BE2C (cell line): ENCODE results near the gene CACNB4. TPM values are rescaled to one million over a fixed set of nuclear protein-coding genes. Genes with fewer than 3 reads are reported as not detected.
A peak's percentile ranks its signal among the peaks of the same experiment; 100 is the strongest.

Experiments
- DNase-seq: peaks from one replicate; pipeline ENCODE4 v3.0.0-alpha.2; 2020
- H3K27me3 ChIP-seq: fragments of 250-450 bp; sonication (Bioruptor Pico); 2 replicates; pipeline ENCODE4 v1.5.1; 2020; ENCODE audit warnings: mild to moderate bottlenecking
- H3K36me3 ChIP-seq: fragments of 250-450 bp; sonication (Bioruptor Pico); 2 replicates; pipeline ENCODE4 v1.5.1; 2020; ENCODE audit warnings: mild to moderate bottlenecking
- H3K4me1 ChIP-seq: fragments of 250-450 bp; sonication (Bioruptor Pico); 2 replicates; pipeline ENCODE4 v1.5.1; 2020
- H3K4me3 ChIP-seq: 2 replicates; pipeline ENCODE4 v1.5.1; 2011; ENCODE audit warnings: low read depth, low read length
- H3K9me3 ChIP-seq: fragments of 250-450 bp; sonication (Bioruptor Pico); 2 replicates; pipeline ENCODE4 v1.5.1; 2020
- CTCF ChIP-seq: IDR thresholded peaks from 2 replicates; pipeline ENCODE4 v1.5.1; 2012; ENCODE audit warnings: mild to moderate bottlenecking, low read depth, low read length
- polyA plus RNA-seq: library from polyadenylated mRNA; unstranded; fragments of >200 nt; gene quantifications from one replicate; pipeline ENCODE4 v1.2.1, GENCODE V29; 2012; ENCODE audit warnings: low read depth, missing spikeins; ENCODE audit not compliant: insufficient read length, insufficient read depth

Gene CACNB4
- polyA plus RNA-seq = 0.83 TPM

- no peak for DNase-seq
- Histone ChIP-seq H3K36me3 (no peaks in the 10 kb centered on the region), H3K27me3 (peaks cover 47% of the 10 kb centered on the region), H3K4me1 (no peaks in the 10 kb centered on the region), H3K9me3 (no peaks in the 10 kb centered on the region), H3K4me3 (peak within 1 kb of the TSS; percentile 20; the same call in 1 of the 2 replicates)
- no peak for TF ChIP-seq CTCF
These were observed at the start of gene CACNB4 for GRCh38 chr2:152098496-152099366. Gene CACNB4, minus strand, starts transcription at chr2:152099044.

GRCh38 chr2:152134488-152135280 lies 35.8 kb upstream of the CACNB4 start:
- no peak overlapping the region for H3K4me3 ChIP-seq
- no peak for DNase-seq
- H3K27me3 ChIP-seq = no peaks in the 10 kb centered on the region
- no peaks in the 10 kb centered on the region for H3K36me3 ChIP-seq
- TF ChIP-seq CTCF = no peak
- no peaks in the 10 kb centered on the region for H3K4me1 ChIP-seq
- H3K9me3 ChIP-seq = no peaks in the 10 kb centered on the region

- H3K4me3 ChIP-seq = no peak overlapping the region
- no peak for TF ChIP-seq CTCF
- no peaks in the 10 kb centered on the region for H3K4me1 ChIP-seq
- H3K9me3 ChIP-seq = no peaks in the 10 kb centered on the region
- no peaks in the 10 kb centered on the region for H3K27me3 ChIP-seq
- no peaks in the 10 kb centered on the region for H3K36me3 ChIP-seq
- DNase-seq = no peak
These were observed 33.5 kb upstream of the CACNB4 start for GRCh38 chr2:152132306-152132705.

- no peak overlapping the region for H3K4me3 ChIP-seq
- TF ChIP-seq CTCF = no peak
- H3K36me3 ChIP-seq = no peaks in the 10 kb centered on the region
- no peaks in the 10 kb centered on the region for H3K9me3 ChIP-seq
- H3K4me1 ChIP-seq = no peaks in the 10 kb centered on the region
- H3K27me3 ChIP-seq = no peaks in the 10 kb centered on the region
- DNase-seq = no peak
These were observed 28.8 kb upstream of the CACNB4 start for GRCh38 chr2:152127628-152128027.

- Histone ChIP-seq H3K27me3 (no peaks in the 10 kb centered on the region), H3K36me3 (no peaks in the 10 kb centered on the region), H3K4me1 (no peaks in the 10 kb centered on the region), H3K4me3 (no peak overlapping the region), H3K9me3 (no peaks in the 10 kb centered on the region)
- DNase-seq = peak; percentile 2
- TF ChIP-seq CTCF = no peak
These were observed 27.8 kb upstream of the CACNB4 start for GRCh38 chr2:152126664-152127063.
